AG10803 (cell line): Measurements from ENCODE around the gene TBC1D24.

ENCODE experiments used
- DNase-seq: peaks from one replicate; pipeline ENCODE4 v3.0.0; 2010; ENCODE audit warnings: low read depth
- H3K4me3 ChIP-seq: 2 replicates; pipeline ENCODE4 v1.5.1; 2011; ENCODE audit warnings: mild to moderate bottlenecking, low read length, control low read depth
- CTCF ChIP-seq: conservative IDR thresholded peaks from 2 replicates; pipeline ENCODE4 v1.5.1; 2011; ENCODE audit warnings: mild to moderate bottlenecking, low read length, control low read depth, inconsistent platforms

Gene TBC1D24

GRCh38 chr16:2450535-2450934 lies 24.4 kb upstream of the TBC1D24 start:
- no peak for DNase-seq
- no peak for TF ChIP-seq CTCF
- H3K4me3 ChIP-seq: no peak overlapping the region

- no peak for TF ChIP-seq CTCF
- no peak for DNase-seq
- H3K4me3 ChIP-seq: no peak overlapping the region
Measured at GRCh38 chr16:2450975-2451381, 23.9 kb upstream of the TBC1D24 start.

DNA sequence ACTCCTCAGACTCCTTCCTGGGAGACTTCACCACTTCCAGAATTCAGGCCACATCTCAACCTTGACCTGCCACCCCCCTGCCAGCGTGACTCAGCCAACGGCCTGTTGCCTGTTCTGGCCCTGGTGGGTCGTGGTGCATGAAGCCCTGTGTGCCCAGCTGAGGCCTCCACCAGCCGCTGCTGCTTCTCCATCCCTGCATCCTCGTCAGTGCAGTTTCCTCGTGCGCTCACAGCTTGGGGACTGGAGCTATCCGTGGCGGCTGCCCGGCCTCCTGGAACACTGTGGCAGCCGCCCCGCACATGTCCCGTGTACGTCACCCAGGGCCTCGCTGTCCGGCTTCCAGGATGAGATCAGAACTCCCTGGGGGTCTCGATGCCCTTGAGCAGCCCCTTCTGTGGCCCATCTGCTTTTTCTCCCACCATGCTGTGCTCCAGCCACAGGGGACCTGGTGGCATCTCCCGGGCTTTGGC lies 23.0 kb upstream of the TBC1D24 start:
- no peak overlapping the region for H3K4me3 ChIP-seq
- DNase-seq: no peak
- no peak for TF ChIP-seq CTCF

DNA sequence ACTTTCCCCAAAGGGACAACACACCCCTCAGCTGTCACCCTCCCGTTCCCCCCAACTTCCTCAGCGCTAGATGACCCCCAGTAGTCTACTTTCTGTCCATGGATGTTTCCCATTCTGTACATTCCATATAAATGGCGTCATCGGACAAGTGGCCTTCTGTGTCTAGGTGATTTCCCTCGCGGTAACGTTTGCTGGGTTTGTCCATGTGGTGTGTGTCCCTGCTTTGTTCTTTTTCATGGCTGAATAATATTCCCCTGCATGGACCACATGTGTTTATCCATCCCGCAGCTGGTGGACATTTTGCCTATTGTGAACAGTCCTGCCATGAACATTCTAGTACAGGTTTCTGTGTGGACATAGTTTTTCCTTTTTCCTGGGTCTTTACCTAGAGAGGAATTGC lies 22.3 kb upstream of the TBC1D24 start:
- H3K4me3 ChIP-seq: no peak overlapping the region
- no peak for TF ChIP-seq CTCF
- no peak for DNase-seq

DNA sequence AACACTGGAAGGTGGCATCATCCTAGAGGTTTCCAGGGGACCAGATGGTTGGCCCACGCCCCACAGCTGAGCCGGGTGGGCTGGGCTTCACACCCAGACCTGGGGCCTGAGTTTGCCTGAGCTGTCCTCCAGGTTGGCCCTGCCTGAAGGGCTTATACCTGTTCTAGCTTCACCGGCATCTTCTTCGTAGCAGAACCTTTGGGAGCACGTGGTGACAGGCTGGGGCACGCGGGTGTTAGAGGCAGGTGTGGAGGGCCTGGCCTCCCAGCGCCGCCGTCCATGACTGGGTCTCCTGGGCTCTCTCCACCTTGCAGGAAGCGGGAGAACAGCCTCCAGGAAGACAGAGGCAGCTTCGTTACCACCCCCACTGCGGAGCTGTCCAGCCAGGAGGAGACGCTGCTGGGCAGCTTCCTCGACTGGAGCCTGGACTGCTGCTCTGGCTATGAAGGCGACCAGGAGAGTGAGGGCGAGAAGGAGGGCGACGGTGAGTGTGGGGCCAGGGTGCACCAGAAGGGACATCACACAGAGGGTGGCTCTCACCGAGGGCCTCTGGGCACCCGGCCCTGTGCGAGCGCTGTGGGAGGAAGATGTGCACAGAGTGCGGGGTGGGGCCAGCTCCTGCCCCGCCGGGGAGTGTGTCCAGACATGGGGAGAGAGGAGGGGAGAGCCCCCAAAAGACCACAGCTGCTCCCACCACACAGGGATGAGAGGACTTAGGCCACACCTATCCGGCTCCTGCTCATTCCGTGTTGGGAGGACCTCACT lies 19.7 kb upstream of the TBC1D24 start:
- no peak for TF ChIP-seq CTCF
- H3K4me3 ChIP-seq: no peak overlapping the region
- no peak for DNase-seq

DNA sequence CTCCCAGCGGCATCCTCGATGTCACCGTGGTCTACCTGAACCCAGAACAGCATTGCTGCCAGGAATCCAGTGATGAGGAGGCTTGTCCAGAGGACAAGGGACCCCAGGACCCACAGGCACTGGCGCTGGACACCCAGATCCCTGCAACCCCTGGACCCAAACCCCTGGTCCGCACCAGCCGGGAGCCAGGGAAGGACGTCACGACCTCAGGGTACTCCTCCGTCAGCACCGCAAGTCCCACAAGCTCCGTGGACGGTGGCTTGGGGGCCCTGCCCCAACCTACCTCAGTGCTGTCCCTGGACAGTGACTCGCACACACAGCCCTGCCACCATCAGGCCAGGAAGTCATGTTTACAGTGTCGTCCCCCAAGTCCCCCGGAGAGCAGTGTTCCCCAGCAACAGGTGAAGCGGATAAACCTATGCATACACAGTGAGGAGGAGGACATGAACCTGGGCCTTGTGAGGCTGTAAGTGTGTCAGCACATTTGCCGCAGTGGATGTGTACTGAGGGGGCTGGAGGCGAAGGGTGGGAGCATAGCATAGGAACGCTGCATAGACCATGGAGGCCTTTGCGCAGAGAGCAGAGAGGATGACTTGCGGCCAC lies 18.3 kb upstream of the TBC1D24 start:
- TF ChIP-seq CTCF: no peak
- DNase-seq: no peak
- no peak overlapping the region for H3K4me3 ChIP-seq

DNA sequence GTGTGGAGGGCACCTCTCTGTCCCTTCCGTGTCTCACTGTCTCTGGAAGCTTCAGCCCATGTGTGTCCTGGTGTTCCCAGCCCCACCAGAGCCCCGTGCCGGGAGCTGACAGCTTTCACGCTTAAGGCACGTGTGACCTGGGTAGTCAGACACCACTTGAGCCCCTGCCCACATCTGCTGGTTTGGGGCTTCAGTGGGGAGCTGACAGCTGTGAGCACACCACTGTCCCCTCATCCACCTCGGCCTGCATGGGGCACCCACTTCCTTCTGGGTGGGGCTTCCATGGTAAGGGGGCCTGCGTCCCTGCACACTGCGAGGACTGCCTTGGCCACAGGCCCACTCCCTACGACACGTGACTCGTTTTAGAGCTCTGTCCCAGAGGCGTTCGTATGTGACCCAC lies 17.7 kb upstream of the TBC1D24 start:
- H3K4me3 ChIP-seq: no peak overlapping the region
- no peak for TF ChIP-seq CTCF
- no peak for DNase-seq
